ENCODE results near the gene SULT1C4. TPM values are rescaled to one million over a fixed set of nuclear protein-coding genes. Genes with fewer than 3 reads are reported as not detected.

The SULT1C4 gene
- total RNA-seq, 1 experiment from 2014 or later, result 0.96 TPM

DNA sequence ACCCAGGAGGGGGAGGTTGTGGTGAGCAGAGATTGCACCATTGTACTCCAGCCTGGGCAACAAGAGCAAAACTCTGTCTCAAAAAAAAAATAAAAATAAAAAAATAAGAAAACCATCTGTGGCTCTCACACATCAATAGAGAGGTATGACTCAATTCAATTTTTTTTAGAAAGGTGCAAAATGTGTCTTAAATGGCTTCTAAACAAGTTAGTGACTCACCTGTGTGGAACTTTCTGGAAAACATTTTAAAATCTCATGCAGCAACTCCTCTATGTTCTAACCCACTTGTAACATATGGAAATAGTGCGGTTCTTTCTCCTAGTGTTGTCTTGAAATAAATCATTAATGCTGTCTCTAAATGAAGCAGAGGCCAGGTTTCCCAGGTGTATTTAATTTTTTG is 10.7 kb upstream of the SULT1C4 start:
- peaks cover 0 to 3% of the 10 kb centered on the region in 2 experiments; a peak in 1 of 4 replicates for H3K4me1 Mint-ChIP-seq
- no peak overlapping the region for H2BK12ac ChIP-seq (ENCODE audit: insufficient read length, low read depth, low read length)
- TF ChIP-seq, protein P1, sequence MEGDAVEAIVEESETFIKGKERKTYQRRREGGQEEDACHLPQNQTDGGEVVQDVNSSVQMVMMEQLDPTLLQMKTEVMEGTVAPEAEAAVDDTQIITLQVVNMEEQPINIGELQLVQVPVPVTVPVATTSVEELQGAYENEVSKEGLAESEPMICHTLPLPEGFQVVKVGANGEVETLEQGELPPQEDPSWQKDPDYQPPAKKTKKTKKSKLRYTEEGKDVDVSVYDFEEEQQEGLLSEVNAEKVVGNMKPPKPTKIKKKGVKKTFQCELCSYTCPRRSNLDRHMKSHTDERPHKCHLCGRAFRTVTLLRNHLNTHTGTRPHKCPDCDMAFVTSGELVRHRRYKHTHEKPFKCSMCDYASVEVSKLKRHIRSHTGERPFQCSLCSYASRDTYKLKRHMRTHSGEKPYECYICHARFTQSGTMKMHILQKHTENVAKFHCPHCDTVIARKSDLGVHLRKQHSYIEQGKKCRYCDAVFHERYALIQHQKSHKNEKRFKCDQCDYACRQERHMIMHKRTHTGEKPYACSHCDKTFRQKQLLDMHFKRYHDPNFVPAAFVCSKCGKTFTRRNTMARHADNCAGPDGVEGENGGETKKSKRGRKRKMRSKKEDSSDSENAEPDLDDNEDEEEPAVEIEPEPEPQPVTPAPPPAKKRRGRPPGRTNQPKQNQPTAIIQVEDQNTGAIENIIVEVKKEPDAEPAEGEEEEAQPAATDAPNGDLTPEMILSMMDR (conservative IDR thresholded peaks at IDR 0.05), result no peak
- no peaks in the 10 kb centered on the region for H3K27me3 ChIP-seq (ENCODE audit: insufficient read depth, low read length)
- WGBS (ENCODE audit: extremely low coverage, insufficient read length, low lambda C conversion rate), result no CpG with 5 or more reads among the region's 1 CpG
- peaks cover 4 to 10% of the 10 kb centered on the region in 2 experiments; a peak in 2 of 5 replicates for H3K9me3 Mint-ChIP-seq
- H3K4me2 ChIP-seq (ENCODE audit: insufficient read depth, insufficient read length, low read length), result no peak overlapping the region
- H2BK120ac ChIP-seq (ENCODE audit: low read depth, low read length, poor library complexity, severe bottlenecking), result no peak overlapping the region
- no peak overlapping the region for H3K27ac ChIP-seq (ENCODE audit: insufficient read length, low read depth, low read length)
- no peaks in the 10 kb centered on the region for H3K79me2 ChIP-seq (ENCODE audit: insufficient read depth, low read length)
- H3K9me3 ChIP-seq (ENCODE audit: control insufficient read depth, low read depth, low read length), result no peaks in the 10 kb centered on the region
- H3K14ac ChIP-seq (ENCODE audit: insufficient read depth, low read length), result no peak overlapping the region
- no peak overlapping the region for H3K23ac ChIP-seq (ENCODE audit: insufficient read length, low read depth, low read length)
- no peak overlapping the region for H3T11ph ChIP-seq (ENCODE audit: low read length)
- H3K4me1 ChIP-seq (ENCODE audit: insufficient read depth, low read length), result no peaks in the 10 kb centered on the region
- no peak overlapping the region for H3K18ac ChIP-seq (ENCODE audit: insufficient read length, low read depth, low read length)
- H3K27me3 Mint-ChIP-seq (ENCODE audit: low read depth), result no peaks in the 10 kb centered on the region
- no peak overlapping the region for H2BK15ac ChIP-seq (ENCODE audit: low read depth, low read length)
- H3K4me3 Mint-ChIP-seq, result no peak overlapping the region
- no peak overlapping the region for H3K56ac ChIP-seq (ENCODE audit: insufficient read length, low read depth, low read length)
- DNase-seq, result no peak
- no peak overlapping the region for H4K5ac ChIP-seq (ENCODE audit: insufficient read length, low read depth, low read length)
- no peak overlapping the region for H2BK20ac ChIP-seq (ENCODE audit: low read depth, low read length, poor library complexity, severe bottlenecking)
- H3K36me3 Mint-ChIP-seq (ENCODE audit: insufficient read depth in 1 of 3, low read depth in 3 of 3), result peaks cover 0 to 9% (median 5%) of the 10 kb centered on the region in 3 experiments; a peak in 4 of 7 replicates
- no peak overlapping the region for H2BK5ac ChIP-seq (ENCODE audit: insufficient read length, low read length)
- H2AK5ac ChIP-seq (ENCODE audit: insufficient read length, low read length), result no peak overlapping the region
- no peak overlapping the region for H3K4ac ChIP-seq (ENCODE audit: low read depth, low read length)
- no peak overlapping the region for H4K91ac ChIP-seq (ENCODE audit: insufficient read length, low read depth, low read length)
- H2AFZ ChIP-seq (ENCODE audit: low read length), result no peak overlapping the region
- H4K20me1 ChIP-seq (ENCODE audit: control insufficient read depth, insufficient read depth, insufficient read length), result no peaks in the 10 kb centered on the region
- no peak overlapping the region for H4K8ac ChIP-seq (replicated peaks; ENCODE audit: insufficient read length, low read depth, low read length)
- no peaks in the 10 kb centered on the region for H3K23me2 ChIP-seq (ENCODE audit: insufficient read length, low read depth, low read length, poor library complexity, severe bottlenecking)
- no peak overlapping the region; a peak in 1 of 7 replicates for H3K27ac Mint-ChIP-seq
- no peak overlapping the region for H3K9ac ChIP-seq (ENCODE audit: extremely low read depth, insufficient read length, low read length)
- no peaks in the 10 kb centered on the region for H3K79me1 ChIP-seq (ENCODE audit: insufficient read depth, low read depth, low read length, poor library complexity, severe bottlenecking)

All from H9 (cell line).